K562 (cell line): ENCODE results near the gene CTSZ. TPM values are rescaled to one million over a fixed set of nuclear protein-coding genes. Genes with fewer than 3 reads are reported as not detected.

Experiments
- ATAC-seq: fragments of 200-7000 bp; cut with Tn5 transposase; 3 replicates; pipeline ENCODE4 v1.9.1; 2020; ENCODE audit warnings: moderate library complexity
- BruUV-seq: library from RNA; stranded (reverse); fragments of 400-500 nt; replicated peaks from 2 replicates; lab custom pipeline; 2021; lab: Mats Ljungman, UMichigan
- CTCF ChIA-PET: fragments of 300-600 bp; formaldehyde crosslinking; extraction: SDS; loops from one replicate; lab custom pipeline; 2021; ENCODE audit warnings: low intra/inter-chr PET ratio; lab: Yijun Ruan, JAX
- POLR2A ChIA-PET: fragments of 300-600, 350-650 bp; sonication (Branson Sonifier 250); formaldehyde crosslinking; extraction: SDS; loops from one replicate; lab custom pipeline; 2021; ENCODE audit warnings: antibody characterized with exemption, inconsistent platforms; lab: Yijun Ruan, JAX
- DNase-seq, 4 experiments: peaks; one replicate each; pipeline versions ENCODE4 v3.0.0 to v3.0.0-alpha.2; 2011 to 2018; ENCODE audit warnings: low spot score in 3 of 4, mixed read lengths in 3 of 4; ENCODE audit errors: extremely low read depth in 1 of 4
- FAIRE-seq: peaks from 2 replicates; lab custom pipeline; 2011; peaks lifted over from hg19 to GRCh38; lab: Jason Lieb, UNC
- H2AFZ ChIP-seq: 2 replicates; pipeline ENCODE4 v1.6.0; 2011; ENCODE audit warnings: low read depth, low read length, control low read depth, inconsistent platforms
- H3K27ac ChIP-seq: fragments of 200-600 bp; 3 replicates; pipeline ENCODE4 v1.8.0; 2011; ENCODE audit warnings: low read depth, mild to moderate bottlenecking, control low read depth, inconsistent platforms, low read length, moderate library complexity, mixed read lengths; ENCODE audit errors: extremely low read depth
- H3K27me3 ChIP-seq, 2 experiments: fragments of 300-600 bp in 1 of 2; 2 replicates in 1 of 2; 3 replicates in 1 of 2; pipeline versions ENCODE4 v1.6.0 to v1.8.0; 2011; ENCODE audit warnings: inconsistent platforms in 2 of 2, low read length in 2 of 2, mild to moderate bottlenecking in 1 of 2, mixed read lengths in 1 of 2, moderate library complexity in 1 of 2; ENCODE audit not compliant: control insufficient read depth in 2 of 2, insufficient read depth in 2 of 2
- H3K36me3 ChIP-seq: fragments of 300-600 bp; 3 replicates; pipeline ENCODE4 v1.8.0; 2011; ENCODE audit warnings: mild to moderate bottlenecking, low read length, inconsistent platforms; ENCODE audit not compliant: control insufficient read depth, insufficient read depth
- H3K4me1 ChIP-seq, 2 experiments: fragments of 200-600 bp in 1 of 2; replicated peaks in 1 of 2; 2 replicates in 1 of 2; 3 replicates in 1 of 2; pipeline versions ENCODE4 v1.5.1 to v1.8.0; 2011; ENCODE audit warnings: inconsistent platforms in 2 of 2, low read length in 2 of 2, mild to moderate bottlenecking in 1 of 2, mixed read lengths in 1 of 2, moderate library complexity in 1 of 2; ENCODE audit not compliant: control insufficient read depth in 2 of 2, insufficient read depth in 2 of 2
- H3K4me2 ChIP-seq: 2 replicates; pipeline ENCODE4 v1.6.1; 2011; ENCODE audit warnings: low read length, control low read depth, inconsistent platforms, mixed read lengths; ENCODE audit not compliant: insufficient read depth
- H3K4me3 ChIP-seq: fragments of 200-600 bp; sonication (generic), shearing (Covaris generic); 2 replicates; pipeline ENCODE4 v1.5.1; 2016; ENCODE audit warnings: control low read depth, inconsistent platforms
- H3K79me2 ChIP-seq: fragments of 200-600 bp; 3 replicates; pipeline ENCODE4 v1.8.0; 2011; ENCODE audit warnings: low read length, inconsistent platforms; ENCODE audit not compliant: control insufficient read depth, insufficient read depth
- H3K9ac ChIP-seq, 2 experiments: 2 replicates each; pipeline versions ENCODE4 v1.6.0 to v1.6.1; 2011; ENCODE audit warnings: low read depth in 2 of 2, low read length in 2 of 2, control low read depth in 1 of 2, inconsistent platforms in 1 of 2, mild to moderate bottlenecking in 1 of 2, mixed read lengths in 1 of 2; ENCODE audit not compliant: insufficient read depth in 1 of 2
- H3K9me1 ChIP-seq: one replicate; pipeline ENCODE4 v1.6.0; 2011; ENCODE audit warnings: inconsistent platforms, mild to moderate bottlenecking, low read length, moderate library complexity; ENCODE audit not compliant: control insufficient read depth, insufficient read depth
- H3K9me3 ChIP-seq: replicated peaks from 2 replicates; pipeline ENCODE4 v1.5.1; 2011; ENCODE audit warnings: low read depth, low read length, inconsistent platforms; ENCODE audit not compliant: control insufficient read depth, insufficient read depth
- H4K20me1 ChIP-seq: replicated peaks from 2 replicates; pipeline ENCODE4 v1.6.1; 2011; ENCODE audit warnings: low read length, inconsistent platforms, mixed read lengths; ENCODE audit not compliant: control insufficient read depth, insufficient read depth
- ASH1L ChIP-seq: fragments of 450-650 bp; IDR thresholded peaks from 2 replicates; pipeline ENCODE4 v1.6.1; 2018; ENCODE audit warnings: borderline replicate concordance, mild to moderate bottlenecking, low read depth; ENCODE audit not compliant: partially characterized antibody
- BCOR ChIP-seq: fragments of 450-650 bp; IDR thresholded peaks from 2 replicates; pipeline ENCODE4 v1.6.1; 2016
- CBFA2T3 ChIP-seq: fragments of 450-650 bp; IDR thresholded peaks from 2 replicates; pipeline ENCODE4 v1.6.1; 2017
- CBX1 ChIP-seq: sonication (generic); IDR thresholded peaks from 2 replicates; pipeline ENCODE4 v1.6.1; 2016; ENCODE audit warnings: antibody characterized with exemption, low read depth, mild to moderate bottlenecking
- E2F3 ChIP-seq: fragments of 250-450 bp; sonication (Bioruptor Pico); IDR thresholded peaks from 2 replicates; pipeline ENCODE4 v1.4.0; 2020; ENCODE audit warnings: mild to moderate bottlenecking
- MCM2 ChIP-seq: fragments of 450-650 bp; IDR thresholded peaks from 2 replicates; pipeline ENCODE4 v1.6.1; 2017; ENCODE audit warnings: low read depth, mild to moderate bottlenecking
- NFIX ChIP-seq: fragments of 250-450 bp; sonication (Bioruptor Pico); IDR thresholded peaks from 2 replicates; pipeline ENCODE4 v1.4.0; 2020; ENCODE audit warnings: low read depth, mild to moderate bottlenecking, moderate library complexity
- SMAD4 ChIP-seq: fragments of 250-450 bp; sonication (Bioruptor Pico); conservative IDR thresholded peaks from 2 replicates; pipeline ENCODE4 v1.8.0; 2021; ENCODE audit warnings: inconsistent platforms, mild to moderate bottlenecking, moderate library complexity
- SPI1 ChIP-seq: IDR thresholded peaks from 2 replicates; pipeline ENCODE4 v1.6.1; 2011; ENCODE audit warnings: low read depth, low read length, control low read depth, borderline replicate concordance
- TEAD1 ChIP-seq, 2 experiments: fragments of 450-650 bp in 1 of 2; sonication (generic) in 1 of 2; formaldehyde crosslinking; IDR thresholded peaks; 2 replicates each; pipeline versions ENCODE4 v1.4.0 to v1.8.0; 2020 to 2022; ENCODE audit warnings: mild to moderate bottlenecking in 2 of 2, missing genetic modification reagents in 1 of 2
- ZNF398 ChIP-seq: fragments of 250-450 bp; sonication (Bioruptor Pico); IDR thresholded peaks from 2 replicates; pipeline ENCODE4 v1.8.0; 2021; ENCODE audit warnings: moderate library complexity, mild to moderate bottlenecking, inconsistent platforms
- ZNF785 ChIP-seq: fragments of 250-450 bp; sonication (Bioruptor Pico); IDR thresholded peaks from 2 replicates; pipeline ENCODE4 v1.4.0; 2020; ENCODE audit warnings: mild to moderate bottlenecking
- ZSCAN32 ChIP-seq: fragments of 450-650 bp; formaldehyde crosslinking; IDR thresholded peaks from 2 replicates; pipeline ENCODE4 v1.4.0; 2020; ENCODE audit warnings: mild to moderate bottlenecking, moderate library complexity
- WGBS: fragments of 100-300 bp; shearing (Covaris generic); methylation state at CpG from one replicate; pipeline ENCODE4 v1.1.6; 2016; ENCODE audit warnings: low coverage, mixed read lengths; ENCODE audit not compliant: insufficient coverage; ENCODE audit errors: missing lambda C conversion rate; 5-methylcytosine and 5-hydroxymethylcytosine counted together
- in situ Hi-C: fragments of 300-500 bp; cut with MboI; formaldehyde crosslinking; loops from 4 replicates; pipeline ENCODE4 v1.15.0; 2018; ENCODE audit warnings: inconsistent platforms, mixed read lengths
- intact Hi-C: fragments of 100-400 bp; cut with micrococcal nuclease; formaldehyde crosslinking; loops from 2 replicates; pipeline ENCODE4 v1.14.2; 2022
- polyA plus RNA-seq, 8 experiments: library from polyadenylated mRNA; depleted of rRNA in 4 of 8; stranded (reverse) in 5 of 8; unstranded in 3 of 8; fragments of >200 nt; fragmentation: Nextera tagmentation in 2 of 8; fragmentation: Illumina TruSeq in 1 of 8; extraction: Ambion mirVana in 2 of 8; extraction: Trizol in 1 of 8; gene quantifications; 2 replicates each; pipeline versions ENCODE4 v1.2.1 to v1.2.3, GENCODE V29; 2011 to 2014; ENCODE audit warnings: inconsistent platforms in 1 of 8, missing spikeins in 1 of 8
- total RNA-seq, 7 experiments: library from RNA; depleted of rRNA in 6 of 7; stranded (reverse); fragments of >200 nt in 6 of 7; fragmentation: Illumina TruSeq in 2 of 7; extraction: Trizol in 2 of 7; gene quantifications; 2 replicates each; pipeline versions ENCODE4 v1.2.1 to v1.2.3, GENCODE V29; 2011 to 2021; ENCODE audit warnings: low replicate concordance in 1 of 7

The CTSZ gene
- total and polyA plus RNA-seq, 9 of the 15 experiments (the other 6 are each of a cell fraction or from before 2014, with no cell fraction given): 1.6 to 143 (median 82.8) TPM

GRCh38 chr20:59015812-59016711 is 9.0 kb upstream of the CTSZ start (continued):
- TF ChIP-seq ZNF398 (CRISPR knock-in tag) (no peak), SPI1 (peak; percentile 78), CBFA2T3 (peak; percentile 20; the same call in 1 of the 2 replicates), SMAD4 (CRISPR knock-in tag) (0 out of 2 replicates have a peak, but pooled peaks have one; percentile 18)

GRCh38 chr20:59015411-59015810 is 8.4 kb upstream of the CTSZ start:
- Histone ChIP-seq H3K4me2 (no peak overlapping the region), H3K27ac (no peak overlapping the region), H3K9me1 (no peaks in the 10 kb centered on the region), H3K9me3 (no peaks in the 10 kb centered on the region), H3K36me3 (peaks cover 6% of the 10 kb centered on the region; the same call in 1 of the 3 replicates), H2AFZ (no peak overlapping the region), H4K20me1 (no peaks in the 10 kb centered on the region), H3K27me3 (no peaks in the 10 kb centered on the region), H3K9ac (peak overlapping the region; percentile 32 to 78; a peak in 3 of 4 replicates), H3K79me2 (peaks cover 17% of the 10 kb centered on the region), H3K4me3 (no peak overlapping the region), H3K4me1 (peaks cover 83 to 88% of the 10 kb centered on the region in 2 experiments)
- BruUV-seq: no TSS peak
- POLR2A ChIA-PET: interaction anchor here (0.6 to 1.2 kb wide), 3 partner anchors 8 to 16 kb away, joined by 3 read pairs; no protein-coding TSS in a partner anchor
- CTCF ChIA-PET: no interaction called here
- DNase-seq: no peak
- ATAC-seq: no peak
- intact Hi-C loops (no loop called here), in situ Hi-C loops (no loop called here)
- FAIRE-seq: no peak
- WGBS: 89% methylated on average over 14 of the region's 16 CpGs
- TF ChIP-seq MCM2 (no peak), CBX1 (no peak), ASH1L (no peak), ZNF785 (CRISPR knock-in tag) (no peak), E2F3 (no peak), ZSCAN32 (CRISPR knock-in tag) (no peak), BCOR (no peak), TEAD1 (CRISPR knock-in tag; IDR thresholded peaks at IDR 0.05) (no peak), NFIX (no peak)
